Measurements from ENCODE around the gene GDF2. TPM values are rescaled to one million over a fixed set of nuclear protein-coding genes. Genes with fewer than 3 reads are reported as not detected.

GDF2 gene
- total and polyA plus RNA-seq, 12 donors = not detected

- H3K27ac ChIP-seq = peak overlapping the region in 1 of 10 donors; percentile 22
- WGBS, 2 donors = 92 to 95% methylated on average over 30 of the region's 30 CpGs
- intact Hi-C loops (cut with DNase I) = no loop called here
- no peak overlapping the region for H3K4me3 ChIP-seq
- no peak for DNase-seq
- no peaks in the 10 kb centered on the region for H3K9me3 ChIP-seq
- H3K27me3 ChIP-seq = peaks cover 0 to 22% (median 9%) of the 10 kb centered on the region in 7 donors
- H3K36me3 ChIP-seq = no peaks in the 10 kb centered on the region
- peaks cover 0 to 10% (median 0%) of the 10 kb centered on the region in 9 donors for H3K4me1 ChIP-seq
- ATAC-seq = no peak
- no peak for TF ChIP-seq CTCF (IDR thresholded peaks at IDR 0.05)
These were observed 3.3 kb downstream of the GDF2 start for GRCh38 chr10:47325303-47326291.

GRCh38 chr10:47326306-47326926, 4.2 kb downstream of the GDF2 start:
- no peak for DNase-seq
- Histone ChIP-seq H3K27ac (peak overlapping the region in 3 of 10 donors; percentile 1 to 39 (median 22)), H3K4me1 (peaks cover 0 to 10% (median 0%) of the 10 kb centered on the region in 9 donors), H3K9me3 (no peaks in the 10 kb centered on the region), H3K4me3 (no peak overlapping the region), H3K27me3 (peaks cover 0 to 22% (median 9%) of the 10 kb centered on the region in 7 donors), H3K36me3 (no peaks in the 10 kb centered on the region)
- WGBS, 2 donors = 29 to 42% methylated on average over 5 of the region's 5 CpGs
- TF ChIP-seq CTCF (IDR thresholded peaks at IDR 0.05) = no peak
- ATAC-seq = peak; percentile 38 to 82 (median 72)
- intact Hi-C loops (cut with DNase I) = no loop called here

GRCh38 chr10:47326927-47327330, 4.7 kb downstream of the GDF2 start:
- H3K4me1 ChIP-seq = peaks cover 0 to 10% (median 0%) of the 10 kb centered on the region in 9 donors
- TF ChIP-seq CTCF (IDR thresholded peaks at IDR 0.05) = no peak
- 26 to 40% methylated on average over 11 of the region's 11 CpGs for WGBS, 2 donors
- H3K27me3 ChIP-seq = peaks cover 0 to 21% (median 9%) of the 10 kb centered on the region in 7 donors
- DNase-seq (peak in 1 of 2 donors; percentile 39), ATAC-seq (peak; percentile 39 to 89 (median 74))
- peak overlapping the region in 2 of 10 donors; percentile 1 to 22 for H3K27ac ChIP-seq
- intact Hi-C loops (cut with DNase I) = no loop called here
- no peaks in the 10 kb centered on the region for H3K36me3 ChIP-seq
- no peak overlapping the region for H3K4me3 ChIP-seq
- H3K9me3 ChIP-seq = no peaks in the 10 kb centered on the region

DNA sequence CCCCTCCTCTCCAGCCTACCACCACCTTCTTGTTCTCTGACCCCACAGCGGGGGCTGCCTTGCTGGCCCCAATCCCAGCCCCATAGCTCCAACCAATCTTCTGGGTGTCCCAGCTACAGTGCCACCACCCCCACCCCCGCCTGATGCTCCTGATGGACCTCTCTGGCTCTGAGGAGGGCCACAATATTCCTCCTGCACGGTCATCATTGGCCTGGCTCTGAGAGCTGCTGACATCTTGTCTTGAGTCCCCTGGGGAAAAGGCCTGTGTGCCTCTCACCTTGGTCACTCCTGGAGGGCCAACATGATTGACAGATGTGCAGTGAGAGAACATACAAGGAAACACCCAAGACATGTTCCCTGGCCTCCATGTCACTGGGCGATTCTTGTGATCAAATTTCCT, 7.6 kb downstream of the GDF2 start:
- peaks cover 0 to 7% (median 0%) of the 10 kb centered on the region in 7 donors for H3K27me3 ChIP-seq
- DNase-seq (no peak), ATAC-seq (no peak)
- H3K27ac ChIP-seq = no peak overlapping the region
- peaks cover 0 to 10% (median 0%) of the 10 kb centered on the region in 9 donors for H3K4me1 ChIP-seq
- H3K36me3 ChIP-seq = no peaks in the 10 kb centered on the region
- intact Hi-C loops (cut with DNase I) = no loop called here
- WGBS, 2 donors = 86 to 87% methylated on average over 4 of the region's 4 CpGs
- H3K4me3 ChIP-seq = no peak overlapping the region
- no peak for TF ChIP-seq CTCF (IDR thresholded peaks at IDR 0.05)
- H3K9me3 ChIP-seq = no peaks in the 10 kb centered on the region

Measured in heart right ventricle (tissue), 16 donors.